ENCODE measurements around the gene APBB2. TPM values are rescaled to one million over a fixed set of nuclear protein-coding genes. Genes with fewer than 3 reads are reported as not detected.

APBB2 gene
- total and polyA plus RNA-seq, 12 donors = 5.2 to 35.4 (median 26.3) TPM

DNA sequence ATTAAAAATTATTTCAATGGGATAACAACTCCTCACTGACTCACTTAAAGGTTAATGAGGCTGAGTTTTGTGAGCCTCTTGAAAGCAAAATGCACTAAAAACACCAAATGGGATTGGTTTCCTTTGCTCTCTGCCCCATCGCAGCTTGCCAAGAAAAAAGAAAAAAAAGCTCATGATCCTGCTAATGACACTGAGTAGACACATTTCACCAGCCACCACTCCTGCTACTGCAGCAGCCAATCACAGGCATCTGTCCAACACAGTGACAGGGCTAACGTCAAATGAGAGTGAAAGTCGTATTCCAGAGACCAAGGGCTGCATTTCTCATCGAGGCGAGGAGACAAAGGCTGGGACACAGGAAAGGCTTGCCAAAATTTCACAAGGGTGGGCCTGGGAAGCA, 5.2 kb downstream of the APBB2 start:
- DNase-seq (no peak), ATAC-seq (peak in 1 of 8 donors; percentile 21)
- peaks cover 0 to 88% (median 55%) of the 10 kb centered on the region in 9 donors for H3K4me1 ChIP-seq
- 40 to 61% methylated on average over 5 of the region's 5 CpGs for WGBS, 2 donors
- no peaks in the 10 kb centered on the region for H3K36me3 ChIP-seq
- intact Hi-C loops (cut with DNase I) = loop anchor here in 3 of 10 donors (5.0 to 10.0 kb wide), 2 partner anchors 37 to 64 kb away; no protein-coding TSS in a partner anchor
- peaks cover 0 to 28% (median 0%) of the 10 kb centered on the region in 7 donors for H3K27me3 ChIP-seq
- peak overlapping the region in 2 of 10 donors; percentile 3 to 47 for H3K27ac ChIP-seq
- H3K9me3 ChIP-seq = peaks cover 0 to 9% (median 0%) of the 10 kb centered on the region in 11 donors
- TF ChIP-seq, protein P1, sequence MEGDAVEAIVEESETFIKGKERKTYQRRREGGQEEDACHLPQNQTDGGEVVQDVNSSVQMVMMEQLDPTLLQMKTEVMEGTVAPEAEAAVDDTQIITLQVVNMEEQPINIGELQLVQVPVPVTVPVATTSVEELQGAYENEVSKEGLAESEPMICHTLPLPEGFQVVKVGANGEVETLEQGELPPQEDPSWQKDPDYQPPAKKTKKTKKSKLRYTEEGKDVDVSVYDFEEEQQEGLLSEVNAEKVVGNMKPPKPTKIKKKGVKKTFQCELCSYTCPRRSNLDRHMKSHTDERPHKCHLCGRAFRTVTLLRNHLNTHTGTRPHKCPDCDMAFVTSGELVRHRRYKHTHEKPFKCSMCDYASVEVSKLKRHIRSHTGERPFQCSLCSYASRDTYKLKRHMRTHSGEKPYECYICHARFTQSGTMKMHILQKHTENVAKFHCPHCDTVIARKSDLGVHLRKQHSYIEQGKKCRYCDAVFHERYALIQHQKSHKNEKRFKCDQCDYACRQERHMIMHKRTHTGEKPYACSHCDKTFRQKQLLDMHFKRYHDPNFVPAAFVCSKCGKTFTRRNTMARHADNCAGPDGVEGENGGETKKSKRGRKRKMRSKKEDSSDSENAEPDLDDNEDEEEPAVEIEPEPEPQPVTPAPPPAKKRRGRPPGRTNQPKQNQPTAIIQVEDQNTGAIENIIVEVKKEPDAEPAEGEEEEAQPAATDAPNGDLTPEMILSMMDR (IDR thresholded peaks at IDR 0.05) = no peak
- no peak overlapping the region for H3K4me3 ChIP-seq

DNA sequence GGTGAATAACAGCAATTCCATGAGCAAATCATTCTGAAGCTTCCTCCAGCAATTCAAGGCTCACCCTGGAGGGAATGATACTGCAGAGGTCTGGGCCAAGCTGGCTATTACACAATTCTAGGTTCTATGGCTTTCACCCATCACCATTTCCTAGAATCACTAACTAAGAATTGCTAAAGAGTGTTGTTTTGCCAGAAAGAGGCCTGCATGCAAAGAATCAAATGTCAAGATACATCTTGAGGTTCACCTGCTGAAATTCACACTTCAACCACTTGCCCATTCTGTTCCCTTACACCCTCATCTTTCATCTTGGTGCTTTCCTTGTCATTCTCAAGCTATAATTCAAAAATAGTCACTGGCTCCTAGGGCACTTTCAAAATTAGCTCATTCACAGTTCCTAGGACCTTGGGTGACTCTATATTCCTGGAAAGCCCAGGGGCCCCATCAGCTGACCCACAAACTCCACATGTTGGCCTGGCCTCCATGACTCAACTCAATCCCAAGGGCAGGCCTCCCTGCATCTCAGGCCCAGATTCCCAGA, 7.0 kb downstream of the APBB2 start:
- ATAC-seq = peak in 3 of 8 donors; percentile 43 to 73 (median 69)
- intact Hi-C loops (cut with DNase I) = loop anchor here in 3 of 10 donors (5.0 to 10.0 kb wide), 2 partner anchors 35 to 63 kb away; no protein-coding TSS in a partner anchor

DNA sequence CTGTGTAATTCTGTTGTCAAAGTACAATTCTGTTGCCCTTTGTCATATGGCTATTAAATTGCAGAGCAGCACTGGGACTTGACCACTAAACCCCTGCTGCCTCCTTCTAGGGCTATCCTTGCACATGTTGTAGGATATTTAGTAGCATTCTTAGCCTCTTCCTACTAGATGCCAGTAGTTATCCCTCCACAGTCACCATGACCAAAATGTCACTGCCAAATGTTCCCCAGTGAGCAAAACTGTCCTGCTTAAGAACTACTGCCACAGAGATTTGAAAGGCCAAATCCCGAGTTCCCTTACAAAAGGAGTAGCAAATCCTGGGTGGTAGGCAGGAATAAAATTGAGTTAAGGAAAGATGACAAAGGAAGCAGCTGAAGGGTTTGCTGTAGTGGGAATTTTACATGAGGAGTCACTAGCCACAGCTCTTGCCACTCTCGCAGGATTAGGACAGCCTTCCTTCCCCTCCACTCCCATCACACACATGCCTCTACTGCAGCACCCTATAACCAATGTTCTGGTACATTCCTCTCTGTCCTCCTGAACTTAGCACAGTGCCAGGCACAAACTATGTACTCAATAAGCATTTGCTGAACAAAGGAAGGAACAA, 8.4 kb downstream of the APBB2 start:
- 75 to 94% methylated on average over 2 of the region's 2 CpGs for WGBS, 2 donors
- ATAC-seq (no peak), DNase-seq (no peak)
- peaks cover 0 to 98% (median 59%) of the 10 kb centered on the region in 9 donors for H3K4me1 ChIP-seq
- TF ChIP-seq, protein P1 (IDR thresholded peaks at IDR 0.05) = no peak
- no peak overlapping the region for H3K4me3 ChIP-seq
- H3K36me3 ChIP-seq = no peaks in the 10 kb centered on the region
- H3K9me3 ChIP-seq = peaks cover 0 to 9% (median 0%) of the 10 kb centered on the region in 11 donors
- H3K27me3 ChIP-seq = no peaks in the 10 kb centered on the region
- intact Hi-C loops (cut with DNase I) = loop anchor here in 3 of 10 donors (5.0 to 10.0 kb wide), 2 partner anchors 34 to 61 kb away; no protein-coding TSS in a partner anchor
- H3K27ac ChIP-seq = peak overlapping the region in 7 of 10 donors; percentile 11 to 76 (median 21)

More for the DNA sequence above, 7.0 kb downstream of the APBB2 start:
- peak in 1 of 2 donors; percentile 40 for DNase-seq
- Histone ChIP-seq H3K4me3 (no peak overlapping the region), H3K27me3 (peaks cover 0 to 12% (median 0%) of the 10 kb centered on the region in 7 donors), H3K27ac (peak overlapping the region in 1 of 10 donors; percentile 11), H3K9me3 (peaks cover 0 to 9% (median 0%) of the 10 kb centered on the region in 11 donors), H3K4me1 (peaks cover 0 to 96% (median 59%) of the 10 kb centered on the region in 9 donors), H3K36me3 (no peaks in the 10 kb centered on the region)
- TF ChIP-seq, protein P1 (IDR thresholded peaks at IDR 0.05) = no peak

DNA sequence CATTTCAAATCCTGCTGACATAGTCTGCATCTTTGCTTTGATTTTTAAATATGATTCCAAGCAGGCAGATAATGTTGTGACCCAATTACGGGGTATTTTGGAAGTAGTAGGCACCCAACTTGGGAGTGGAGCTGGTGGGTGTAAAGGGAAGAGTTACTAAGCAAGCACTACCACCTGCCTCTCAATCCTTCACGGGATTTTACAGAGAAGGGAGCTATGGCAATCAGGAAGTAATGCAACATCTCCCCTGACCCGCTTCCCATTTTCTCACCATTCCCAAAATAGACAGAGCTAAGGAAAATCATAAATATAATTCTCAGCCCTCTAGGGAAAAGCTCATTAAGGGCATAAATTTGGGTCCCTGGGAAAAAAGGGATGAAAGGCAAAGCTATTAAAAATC, 9.2 kb downstream of the APBB2 start:
- peak in 3 of 8 donors; percentile 7 to 29 (median 25) for ATAC-seq
- 48 to 62% methylated on average over 3 of the region's 3 CpGs for whole genome bisulfite sequencing, 2 donors

More for the DNA sequence above, 9.2 kb downstream of the APBB2 start:
- intact Hi-C loops (cut with DNase I) = loop anchor here in 3 of 10 donors (5.0 to 10.0 kb wide), 2 partner anchors 33 to 60 kb away; no protein-coding TSS in a partner anchor
- H3K9me3 ChIP-seq = peaks cover 0 to 9% (median 0%) of the 10 kb centered on the region in 11 donors
- no peaks in the 10 kb centered on the region for H3K36me3 ChIP-seq
- DNase-seq = no peak
- H3K27ac ChIP-seq = peak overlapping the region in 7 of 10 donors; percentile 15 to 76 (median 60)
- TF ChIP-seq, protein P1 (IDR thresholded peaks at IDR 0.05) = no peak
- no peaks in the 10 kb centered on the region for H3K27me3 ChIP-seq
- H3K4me3 ChIP-seq = no peak overlapping the region
- peaks cover 0 to 99% (median 64%) of the 10 kb centered on the region in 9 donors for H3K4me1 ChIP-seq

All from heart right ventricle (tissue), 16 donors.